GM13977 (cell line): ENCODE results near the gene GPRC5B.

Experiments used
- DNase-seq: peaks from one replicate; pipeline ENCODE4 v3.0.0; 2012; ENCODE audit warnings: low spot score
- in situ Hi-C: fragments of 300-500 bp; cut with MboI; formaldehyde crosslinking; loops from one replicate; pipeline ENCODE4 v1.12.0; 2022; ENCODE audit warnings: low sequenced_read_pairs, low pct_unique_long_range_greater_than_20kb, mixed read lengths, inconsistent platforms; ENCODE audit not compliant: unreplicated experiment
- TF ChIP-seq, protein P1 (sequence below): IDR thresholded peaks from 2 replicates; pipeline ENCODE4 v1.5.1; 2012; ENCODE audit warnings: mild to moderate bottlenecking, control low read depth; ENCODE audit not compliant: insufficient read depth; ENCODE audit errors: extremely low read depth, missing control alignments

The GPRC5B gene

DNA sequence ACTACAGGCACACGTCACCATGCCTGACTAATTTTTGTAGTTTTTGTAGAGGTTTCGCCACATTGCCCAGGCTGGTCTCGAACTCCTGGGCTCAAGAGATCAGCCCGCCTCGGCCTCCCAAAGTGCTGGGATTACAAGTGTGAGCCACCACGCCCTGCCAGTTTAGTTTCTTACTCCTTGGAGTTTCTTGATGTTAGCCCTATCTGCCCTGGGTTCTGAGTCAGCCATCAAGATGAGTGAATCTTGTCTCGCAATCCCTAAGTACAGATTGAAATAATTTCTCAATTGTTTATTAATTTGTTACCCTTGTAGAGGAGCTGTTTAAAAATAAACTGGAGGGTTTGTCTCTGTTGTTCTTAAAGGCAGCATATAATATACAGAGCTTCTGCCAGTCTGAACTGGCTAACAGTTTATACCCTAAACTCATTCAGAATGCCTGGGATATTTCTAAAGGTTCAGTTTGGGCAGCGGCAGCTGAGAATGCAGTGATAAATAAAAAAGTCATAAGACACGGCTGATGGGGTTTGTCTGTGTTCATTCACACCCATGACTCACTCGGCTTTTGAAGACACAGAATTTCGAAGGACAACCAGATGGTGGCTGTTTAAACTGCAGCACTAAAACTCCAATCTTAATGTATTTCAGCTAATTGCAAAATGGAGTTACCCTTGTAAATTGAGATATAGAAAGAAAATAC, 39.6 kb downstream of the GPRC5B start:
- DNase-seq = no peak
- TF ChIP-seq, protein P1, sequence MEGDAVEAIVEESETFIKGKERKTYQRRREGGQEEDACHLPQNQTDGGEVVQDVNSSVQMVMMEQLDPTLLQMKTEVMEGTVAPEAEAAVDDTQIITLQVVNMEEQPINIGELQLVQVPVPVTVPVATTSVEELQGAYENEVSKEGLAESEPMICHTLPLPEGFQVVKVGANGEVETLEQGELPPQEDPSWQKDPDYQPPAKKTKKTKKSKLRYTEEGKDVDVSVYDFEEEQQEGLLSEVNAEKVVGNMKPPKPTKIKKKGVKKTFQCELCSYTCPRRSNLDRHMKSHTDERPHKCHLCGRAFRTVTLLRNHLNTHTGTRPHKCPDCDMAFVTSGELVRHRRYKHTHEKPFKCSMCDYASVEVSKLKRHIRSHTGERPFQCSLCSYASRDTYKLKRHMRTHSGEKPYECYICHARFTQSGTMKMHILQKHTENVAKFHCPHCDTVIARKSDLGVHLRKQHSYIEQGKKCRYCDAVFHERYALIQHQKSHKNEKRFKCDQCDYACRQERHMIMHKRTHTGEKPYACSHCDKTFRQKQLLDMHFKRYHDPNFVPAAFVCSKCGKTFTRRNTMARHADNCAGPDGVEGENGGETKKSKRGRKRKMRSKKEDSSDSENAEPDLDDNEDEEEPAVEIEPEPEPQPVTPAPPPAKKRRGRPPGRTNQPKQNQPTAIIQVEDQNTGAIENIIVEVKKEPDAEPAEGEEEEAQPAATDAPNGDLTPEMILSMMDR = no peak
- in situ Hi-C loops = no loop called here

GRCh38 chr16:19843371-19843770, 41.3 kb downstream of the GPRC5B start:
- in situ Hi-C loops = no loop called here
- TF ChIP-seq, protein P1 = no peak
- no peak for DNase-seq

DNA sequence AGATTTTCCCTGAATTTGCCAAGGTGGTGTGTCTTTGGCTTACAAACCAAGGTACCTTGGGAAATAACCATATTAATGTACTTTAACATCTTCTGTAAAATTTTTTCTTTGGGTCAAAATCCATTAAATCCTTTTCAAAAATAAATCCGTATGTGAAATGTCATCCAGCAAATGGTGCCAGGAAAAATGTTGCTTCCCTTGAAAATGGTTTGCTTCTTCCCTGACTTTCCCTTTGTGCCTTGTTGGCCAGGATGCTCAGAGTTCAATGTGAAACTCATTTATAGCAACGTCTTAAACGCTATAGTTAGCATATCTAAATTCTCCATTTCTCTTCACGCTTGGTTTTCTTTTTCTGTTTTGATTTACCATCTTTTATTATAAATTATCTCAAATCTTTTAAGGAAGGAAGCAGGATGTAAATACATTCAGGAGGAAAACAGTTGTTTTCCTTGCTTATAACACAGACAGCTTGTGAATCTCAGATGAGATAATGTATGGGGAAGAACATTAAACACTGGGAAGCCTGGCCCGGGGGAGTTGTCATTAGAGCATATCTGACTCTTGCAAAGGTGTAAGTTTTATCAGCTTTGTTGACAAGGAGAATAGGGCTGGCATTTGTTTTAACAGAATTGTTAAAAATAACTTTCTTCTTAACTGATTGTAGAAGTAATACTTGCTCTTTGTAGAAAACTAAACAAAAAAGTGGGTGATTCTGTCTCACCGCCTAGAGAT, 42.1 kb downstream of the GPRC5B start:
- in situ Hi-C loops = no loop called here
- TF ChIP-seq, protein P1 = no peak
- no peak for DNase-seq

DNA sequence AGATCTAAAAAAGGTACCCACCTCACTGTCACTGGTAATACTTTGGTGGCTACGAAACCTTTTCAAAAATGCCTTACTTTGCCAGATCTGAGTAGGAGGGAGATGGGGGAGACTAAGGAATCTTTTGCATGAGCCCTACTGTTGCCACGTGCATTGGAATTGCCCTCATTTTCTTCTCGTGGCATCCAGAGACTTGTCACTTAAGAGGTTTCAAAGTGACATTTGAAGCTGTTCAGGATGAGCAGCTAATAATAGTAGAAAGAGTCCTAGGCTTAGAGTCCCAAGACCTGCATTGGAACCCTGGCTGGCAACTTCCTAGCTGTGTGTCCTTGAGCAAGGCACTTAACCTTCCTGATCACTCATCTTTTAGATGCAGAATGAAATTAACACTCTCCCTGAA, 43.5 kb downstream of the GPRC5B start:
- no peak for DNase-seq
- TF ChIP-seq, protein P1 = no peak
- in situ Hi-C loops = no loop called here

DNA sequence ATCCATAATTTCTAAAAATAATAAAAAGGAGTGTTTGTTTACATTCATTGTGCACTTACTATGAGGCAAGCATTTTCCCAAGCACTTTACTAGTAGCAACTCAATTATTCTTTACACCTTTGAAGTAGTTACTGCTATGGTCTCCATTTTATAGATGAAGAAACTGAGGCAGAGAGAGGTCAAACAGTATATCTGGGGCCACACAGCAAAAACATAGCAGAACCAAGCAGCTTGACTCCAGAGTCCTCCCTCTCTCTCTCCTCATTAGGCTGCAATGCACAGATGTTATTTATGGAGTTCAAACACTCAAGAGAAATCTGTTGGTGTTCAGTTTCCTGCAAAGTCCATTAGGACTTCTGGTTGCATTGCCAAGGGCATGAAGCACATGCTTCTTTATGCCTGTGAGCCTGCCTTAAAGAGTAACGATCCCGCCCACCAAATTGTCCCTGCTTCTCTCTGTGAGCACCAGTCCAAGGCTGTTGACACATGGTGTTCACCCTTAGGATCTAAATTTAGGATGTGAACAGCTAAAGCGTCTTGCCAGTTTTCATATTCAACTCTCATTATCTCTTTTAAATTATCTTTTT, 44.0 kb downstream of the GPRC5B start:
- TF ChIP-seq, protein P1 = no peak
- no peak for DNase-seq
- in situ Hi-C loops = no loop called here

- in situ Hi-C loops = no loop called here
- TF ChIP-seq, protein P1 = no peak
- no peak for DNase-seq
These were observed 46.5 kb downstream of the GPRC5B start for GRCh38 chr16:19837984-19838707.
